Cerebellar cortex (tissue), 1 donor: Measurements from ENCODE around the gene MAN1A2.

Source experiments
- DNase-seq: peaks from one replicate; pipeline ENCODE4 v3.0.0-alpha.2; 2015; ENCODE audit warnings: low spot score

The MAN1A2 gene

DNA sequence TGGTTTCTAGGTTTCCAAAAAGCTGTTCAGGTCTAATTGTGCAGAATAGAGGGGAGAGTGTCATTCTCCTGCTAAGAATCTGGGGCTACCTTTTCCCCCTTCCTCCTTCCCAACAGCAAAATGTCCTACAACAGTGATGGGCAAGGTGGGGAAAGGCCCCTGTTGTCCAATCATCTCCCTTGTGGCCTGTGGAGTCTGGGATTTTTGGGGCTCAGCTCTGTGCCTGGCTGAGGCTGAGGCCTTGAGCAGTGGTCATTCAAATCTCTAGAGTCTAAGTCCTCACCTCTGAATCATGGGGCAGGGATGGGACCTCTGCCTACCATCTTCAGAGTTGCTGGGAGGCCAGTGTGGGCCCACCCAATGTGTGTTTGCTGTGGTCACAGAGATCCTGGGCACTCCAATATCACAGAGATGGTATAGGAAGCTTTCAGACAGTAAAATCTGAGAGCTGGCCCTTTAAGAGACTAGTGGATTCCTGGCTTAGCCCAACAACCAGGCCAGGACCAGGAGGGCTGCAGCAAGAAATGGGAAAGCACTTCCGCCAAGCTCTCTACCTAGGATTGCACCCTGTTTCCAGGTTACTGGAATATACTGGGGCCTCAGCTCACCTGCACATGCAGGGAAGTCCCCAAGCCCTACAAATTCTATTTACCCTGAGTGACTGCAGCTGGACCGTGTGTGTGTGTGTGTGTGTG, 210.1 kb downstream of the MAN1A2 start:
- DNase-seq: no peak

DNA sequence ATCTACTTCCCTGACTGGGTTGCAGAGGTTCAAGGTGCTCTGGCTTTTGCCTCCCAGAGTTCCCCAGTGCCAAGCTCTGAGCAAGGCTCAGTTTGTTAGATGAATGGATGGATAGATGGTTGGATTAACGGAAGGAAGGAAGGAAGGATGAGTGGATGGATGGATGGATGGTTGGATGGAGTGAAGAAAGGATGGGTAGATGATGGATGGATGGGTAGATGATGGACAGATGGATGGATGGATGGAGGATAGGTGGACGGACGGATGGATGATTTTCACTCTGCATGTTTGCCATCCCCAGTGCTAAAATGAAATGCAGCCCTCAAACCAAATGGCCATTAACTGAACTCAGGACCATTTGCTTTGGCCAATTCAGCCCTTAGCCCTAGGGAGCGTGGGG, 211.2 kb downstream of the MAN1A2 start:
- no peak for DNase-seq
